Panc1 (cell line): ENCODE results near the gene SLC36A3. TPM values are rescaled to one million over a fixed set of nuclear protein-coding genes. Genes with fewer than 3 reads are reported as not detected.

Source experiments
- ATAC-seq: fragments of 200-7000 bp; cut with Tn5 transposase; 2 replicates; pipeline ENCODE4 v1.9.1; 2020; ENCODE audit warnings: mild to moderate bottlenecking, moderate library complexity
- BruUV-seq: library from RNA; stranded (reverse); fragments of 400-500 nt; replicated peaks from 2 replicates; lab custom pipeline; 2021; lab: Mats Ljungman, UMichigan
- CTCF ChIA-PET: fragments of 300-600 bp; sonication (Branson Sonifier 250); formaldehyde crosslinking; loops from one replicate; lab custom pipeline; 2022; ENCODE audit warnings: antibody characterized with exemption; lab: Charles Lee
- POLR2A ChIA-PET: fragments of 300-600 bp; sonication (Branson Sonifier 250); formaldehyde crosslinking; loops from one replicate; lab custom pipeline; 2022; ENCODE audit warnings: antibody characterized with exemption; lab: Charles Lee
- DNase-seq: peaks from one replicate; pipeline ENCODE4 v3.0.0-alpha.2; 2010; ENCODE audit warnings: low read depth, low spot score
- H3K27ac ChIP-seq: 2 replicates; pipeline ENCODE4 v1.5.1; 2011; ENCODE audit warnings: mild to moderate bottlenecking, low read length, inconsistent platforms
- H3K27me3 ChIP-seq: fragments of 200-500 bp; sonication (Bioruptor generic); 2 replicates; pipeline ENCODE4 v1.6.0; 2014; ENCODE audit warnings: low read length, inconsistent platforms; ENCODE audit not compliant: control insufficient read depth, insufficient read depth
- H3K36me3 ChIP-seq: fragments of 200-500 bp; sonication (Bioruptor generic); 2 replicates; pipeline ENCODE4 v1.5.1; 2014; ENCODE audit warnings: inconsistent platforms, mild to moderate bottlenecking, low read length, moderate library complexity; ENCODE audit not compliant: control insufficient read depth, insufficient read depth
- H3K4me1 ChIP-seq: 2 replicates; pipeline ENCODE4 v1.5.1; 2011; ENCODE audit warnings: inconsistent platforms, mild to moderate bottlenecking, low read length, moderate library complexity; ENCODE audit not compliant: control insufficient read depth, insufficient read depth
- H3K4me3 ChIP-seq, 2 experiments: 2 replicates each; pipeline ENCODE4 v1.5.1; 2011 to 2012; ENCODE audit warnings: low read depth in 2 of 2, low read length in 2 of 2, mild to moderate bottlenecking in 2 of 2, inconsistent platforms in 1 of 2, moderate library complexity in 1 of 2
- H3K9me3 ChIP-seq: fragments of 200-500 bp; sonication (Bioruptor generic); 2 replicates; pipeline ENCODE4 v1.5.1; 2014; ENCODE audit warnings: low read depth, mild to moderate bottlenecking, inconsistent platforms, low read length, moderate library complexity; ENCODE audit not compliant: control insufficient read depth, insufficient read depth
- POLR2AphosphoS5 ChIP-seq: IDR thresholded peaks from 2 replicates; pipeline ENCODE4 v1.6.1; 2012; ENCODE audit warnings: mild to moderate bottlenecking, low read depth, low read length, moderate library complexity
- SIN3A ChIP-seq: IDR thresholded peaks from 2 replicates; pipeline ENCODE4 v1.6.1; 2012; ENCODE audit warnings: low read depth, mild to moderate bottlenecking, low read length, moderate library complexity, borderline replicate concordance; ENCODE audit not compliant: insufficient read depth
- TCF7L2 ChIP-seq: IDR thresholded peaks from 2 replicates; pipeline ENCODE4 v1.6.1; 2011; ENCODE audit warnings: mild to moderate bottlenecking, low read depth, low read length, inconsistent platforms
- in situ Hi-C: cut with HindIII; loops from 2 replicates; pipeline ENCODE4 v1.10.0; 2016; ENCODE audit warnings: low sequenced_read_pairs, low pct_unique_long_range_greater_than_20kb
- intact Hi-C: fragments of 100-400 bp; cut with micrococcal nuclease; formaldehyde crosslinking; loops from one replicate; pipeline ENCODE4 v1.10.0; 2022; ENCODE audit not compliant: unreplicated experiment
- total RNA-seq: library from RNA; stranded (reverse); gene quantifications from one replicate; pipeline ENCODE4 v1.2.1, GENCODE V29; 2021; ENCODE audit not compliant: unreplicated experiment
- TF ChIP-seq, protein P1 (sequence below), 2 experiments: IDR thresholded peaks; 2 replicates each; pipeline ENCODE4 v1.6.1; 2011 to 2012; ENCODE audit warnings: low read depth in 2 of 2, control low read depth in 1 of 2, low read length in 1 of 2, mild to moderate bottlenecking in 1 of 2, moderate library complexity in 1 of 2; ENCODE audit not compliant: insufficient read depth in 1 of 2
- TF ChIP-seq, protein P2 (sequence below): fragments of 450-650 bp; IDR thresholded peaks from 2 replicates; pipeline ENCODE4 v1.5.1; 2017; ENCODE audit warnings: mild to moderate bottlenecking

The SLC36A3 gene
- total RNA-seq, 1 experiment from 2014 or later: not detected

DNA sequence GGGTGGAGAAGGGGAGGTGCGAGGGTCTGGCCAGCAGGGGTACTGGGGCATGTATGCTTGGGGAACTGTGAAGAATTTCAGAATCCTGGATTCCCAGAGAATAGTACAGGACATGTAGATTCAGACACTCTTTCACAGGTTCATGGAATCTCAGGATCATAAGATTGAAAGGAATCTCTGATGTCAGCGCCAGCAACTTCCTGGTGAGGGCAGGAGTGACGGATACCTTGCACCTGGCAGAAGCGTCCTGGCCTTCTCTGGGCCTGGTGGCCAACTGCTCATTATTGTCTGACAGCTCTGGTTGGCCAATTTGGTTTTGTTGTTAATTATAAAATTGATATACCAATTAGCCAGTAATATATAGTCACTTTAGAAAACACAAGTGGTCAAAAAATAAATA is 43.6 kb downstream of the SLC36A3 start:
- no peaks in the 10 kb centered on the region for H3K9me3 ChIP-seq
- no peak overlapping the region for H3K27ac ChIP-seq
- no peaks in the 10 kb centered on the region for H3K27me3 ChIP-seq
- BruUV-seq: no TSS peak
- in situ Hi-C loops: no loop called here
- no peak for ATAC-seq
- ChIA-PET POLR2A (no interaction called here), CTCF (no interaction called here)
- H3K4me1 ChIP-seq: 0 out of 2 replicates have a peak, but pooled peaks cover 3% of the 10 kb centered on the region
- no peak overlapping the region for H3K4me3 ChIP-seq
- no peak for DNase-seq
- intact Hi-C loops: no loop called here
- no peaks in the 10 kb centered on the region for H3K36me3 ChIP-seq
- TF ChIP-seq POLR2AphosphoS5 (no peak), SIN3A (no peak), TCF7L2 (no peak)
- TF ChIP-seq, protein P1, sequence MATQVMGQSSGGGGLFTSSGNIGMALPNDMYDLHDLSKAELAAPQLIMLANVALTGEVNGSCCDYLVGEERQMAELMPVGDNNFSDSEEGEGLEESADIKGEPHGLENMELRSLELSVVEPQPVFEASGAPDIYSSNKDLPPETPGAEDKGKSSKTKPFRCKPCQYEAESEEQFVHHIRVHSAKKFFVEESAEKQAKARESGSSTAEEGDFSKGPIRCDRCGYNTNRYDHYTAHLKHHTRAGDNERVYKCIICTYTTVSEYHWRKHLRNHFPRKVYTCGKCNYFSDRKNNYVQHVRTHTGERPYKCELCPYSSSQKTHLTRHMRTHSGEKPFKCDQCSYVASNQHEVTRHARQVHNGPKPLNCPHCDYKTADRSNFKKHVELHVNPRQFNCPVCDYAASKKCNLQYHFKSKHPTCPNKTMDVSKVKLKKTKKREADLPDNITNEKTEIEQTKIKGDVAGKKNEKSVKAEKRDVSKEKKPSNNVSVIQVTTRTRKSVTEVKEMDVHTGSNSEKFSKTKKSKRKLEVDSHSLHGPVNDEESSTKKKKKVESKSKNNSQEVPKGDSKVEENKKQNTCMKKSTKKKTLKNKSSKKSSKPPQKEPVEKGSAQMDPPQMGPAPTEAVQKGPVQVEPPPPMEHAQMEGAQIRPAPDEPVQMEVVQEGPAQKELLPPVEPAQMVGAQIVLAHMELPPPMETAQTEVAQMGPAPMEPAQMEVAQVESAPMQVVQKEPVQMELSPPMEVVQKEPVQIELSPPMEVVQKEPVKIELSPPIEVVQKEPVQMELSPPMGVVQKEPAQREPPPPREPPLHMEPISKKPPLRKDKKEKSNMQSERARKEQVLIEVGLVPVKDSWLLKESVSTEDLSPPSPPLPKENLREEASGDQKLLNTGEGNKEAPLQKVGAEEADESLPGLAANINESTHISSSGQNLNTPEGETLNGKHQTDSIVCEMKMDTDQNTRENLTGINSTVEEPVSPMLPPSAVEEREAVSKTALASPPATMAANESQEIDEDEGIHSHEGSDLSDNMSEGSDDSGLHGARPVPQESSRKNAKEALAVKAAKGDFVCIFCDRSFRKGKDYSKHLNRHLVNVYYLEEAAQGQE (IDR thresholded peaks at IDR 0.05; ENCODE audit: insufficient read depth in 1 of 2, low read depth in 2 of 2, low read length in 1 of 2): no peak
- TF ChIP-seq, protein P2, sequence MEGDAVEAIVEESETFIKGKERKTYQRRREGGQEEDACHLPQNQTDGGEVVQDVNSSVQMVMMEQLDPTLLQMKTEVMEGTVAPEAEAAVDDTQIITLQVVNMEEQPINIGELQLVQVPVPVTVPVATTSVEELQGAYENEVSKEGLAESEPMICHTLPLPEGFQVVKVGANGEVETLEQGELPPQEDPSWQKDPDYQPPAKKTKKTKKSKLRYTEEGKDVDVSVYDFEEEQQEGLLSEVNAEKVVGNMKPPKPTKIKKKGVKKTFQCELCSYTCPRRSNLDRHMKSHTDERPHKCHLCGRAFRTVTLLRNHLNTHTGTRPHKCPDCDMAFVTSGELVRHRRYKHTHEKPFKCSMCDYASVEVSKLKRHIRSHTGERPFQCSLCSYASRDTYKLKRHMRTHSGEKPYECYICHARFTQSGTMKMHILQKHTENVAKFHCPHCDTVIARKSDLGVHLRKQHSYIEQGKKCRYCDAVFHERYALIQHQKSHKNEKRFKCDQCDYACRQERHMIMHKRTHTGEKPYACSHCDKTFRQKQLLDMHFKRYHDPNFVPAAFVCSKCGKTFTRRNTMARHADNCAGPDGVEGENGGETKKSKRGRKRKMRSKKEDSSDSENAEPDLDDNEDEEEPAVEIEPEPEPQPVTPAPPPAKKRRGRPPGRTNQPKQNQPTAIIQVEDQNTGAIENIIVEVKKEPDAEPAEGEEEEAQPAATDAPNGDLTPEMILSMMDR: no peak

DNA sequence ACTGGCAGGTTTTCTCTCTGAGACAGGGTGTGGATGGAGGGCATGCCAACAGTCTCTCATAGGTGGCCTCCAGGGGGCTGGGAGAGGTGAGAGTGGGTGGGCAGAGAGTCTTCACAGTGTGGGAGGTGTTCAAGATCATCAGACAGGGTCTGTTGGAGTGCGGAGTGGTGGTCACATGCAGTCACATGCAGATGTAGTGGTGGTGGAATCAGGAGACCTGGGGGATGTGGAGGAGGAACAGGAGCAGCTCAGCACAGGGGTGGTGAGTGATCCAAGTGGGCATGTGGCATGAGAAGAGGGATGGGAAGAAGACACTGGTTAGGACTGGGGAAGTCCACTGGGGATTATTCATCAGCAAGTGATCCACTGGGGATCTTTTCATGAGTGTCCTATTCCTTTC is 44.8 kb downstream of the SLC36A3 start:
- Histone ChIP-seq H3K4me3 (no peak overlapping the region), H3K27me3 (no peaks in the 10 kb centered on the region), H3K36me3 (no peaks in the 10 kb centered on the region), H3K9me3 (no peaks in the 10 kb centered on the region), H3K4me1 (0 out of 2 replicates have a peak, but pooled peaks cover 3% of the 10 kb centered on the region), H3K27ac (no peak overlapping the region)
- no peak for ATAC-seq
- intact Hi-C loops (no loop called here), in situ Hi-C loops (no loop called here)
- POLR2A ChIA-PET: no interaction called here
- CTCF ChIA-PET: no interaction called here
- no peak for DNase-seq
- TF ChIP-seq SIN3A: no peak
- TF ChIP-seq, protein P2: no peak
- no peak for TF ChIP-seq POLR2AphosphoS5
- TF ChIP-seq, protein P1 (IDR thresholded peaks at IDR 0.05; ENCODE audit: insufficient read depth in 1 of 2, low read depth in 2 of 2, low read length in 1 of 2): no peak
- TF ChIP-seq TCF7L2: no peak
- BruUV-seq: no TSS peak
